PC-9 (cell line): ENCODE data around the gene IGFL4.

ENCODE experiments used
- EZH2 ChIP-seq: fragments of 200-600 bp; sonication (generic); IDR thresholded peaks from 2 replicates; pipeline ENCODE4 v1.8.0; 2017; ENCODE audit warnings: antibody characterized with exemption, low read depth
- TF ChIP-seq, protein P1 (sequence below): fragments of 200-600 bp; sonication (generic); conservative IDR thresholded peaks from 2 replicates; pipeline ENCODE4 v1.6.1; 2017; ENCODE audit warnings: mixed run types, antibody characterized with exemption, mild to moderate bottlenecking, moderate library complexity

DNA sequence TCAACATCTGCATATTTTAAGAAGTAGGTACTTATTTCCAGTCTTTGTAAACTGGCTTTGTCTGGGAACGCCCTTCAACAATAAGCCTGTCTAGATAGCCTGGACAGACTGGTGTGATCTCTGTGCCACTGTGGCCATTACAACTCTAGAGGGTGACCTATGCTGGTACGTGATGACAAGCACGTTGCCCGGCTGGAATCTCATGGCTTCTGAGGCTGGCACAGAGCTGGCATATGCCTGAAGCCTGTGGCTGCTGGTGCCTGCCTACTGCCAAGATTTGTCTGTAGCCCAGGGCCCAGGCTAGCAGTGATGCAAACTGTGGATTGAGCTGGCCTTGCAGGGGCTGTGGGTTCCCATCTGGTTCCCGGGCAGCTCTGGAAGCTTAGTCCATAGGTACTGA is 49.6 kb upstream of the IGFL4 start:
- TF ChIP-seq, protein P1, sequence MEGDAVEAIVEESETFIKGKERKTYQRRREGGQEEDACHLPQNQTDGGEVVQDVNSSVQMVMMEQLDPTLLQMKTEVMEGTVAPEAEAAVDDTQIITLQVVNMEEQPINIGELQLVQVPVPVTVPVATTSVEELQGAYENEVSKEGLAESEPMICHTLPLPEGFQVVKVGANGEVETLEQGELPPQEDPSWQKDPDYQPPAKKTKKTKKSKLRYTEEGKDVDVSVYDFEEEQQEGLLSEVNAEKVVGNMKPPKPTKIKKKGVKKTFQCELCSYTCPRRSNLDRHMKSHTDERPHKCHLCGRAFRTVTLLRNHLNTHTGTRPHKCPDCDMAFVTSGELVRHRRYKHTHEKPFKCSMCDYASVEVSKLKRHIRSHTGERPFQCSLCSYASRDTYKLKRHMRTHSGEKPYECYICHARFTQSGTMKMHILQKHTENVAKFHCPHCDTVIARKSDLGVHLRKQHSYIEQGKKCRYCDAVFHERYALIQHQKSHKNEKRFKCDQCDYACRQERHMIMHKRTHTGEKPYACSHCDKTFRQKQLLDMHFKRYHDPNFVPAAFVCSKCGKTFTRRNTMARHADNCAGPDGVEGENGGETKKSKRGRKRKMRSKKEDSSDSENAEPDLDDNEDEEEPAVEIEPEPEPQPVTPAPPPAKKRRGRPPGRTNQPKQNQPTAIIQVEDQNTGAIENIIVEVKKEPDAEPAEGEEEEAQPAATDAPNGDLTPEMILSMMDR: no peak
- TF ChIP-seq EZH2: no peak
